Activated B cell treated with CpG ODN at 0.5 μM for 24 hours (primary cell): ENCODE results near the gene KDM2A. TPM values are rescaled to one million over a fixed set of nuclear protein-coding genes. Genes with fewer than 3 reads are reported as not detected.

Experiments
- ATAC-seq: fragments of 200-7000 bp; cut with Tn5 transposase; one replicate; pipeline ENCODE4 v1.10.0; 2021; ENCODE audit warnings: low read depth, mild to moderate bottlenecking, moderate library complexity
- CTCF ChIA-PET: fragments of 350-600 bp; sonication (Branson Sonifier 250); formaldehyde crosslinking; loops from one replicate; lab custom pipeline; 2021; ENCODE audit warnings: antibody characterized with exemption; lab: Charles Lee
- POLR2A ChIA-PET: fragments of 350-600 bp; sonication (Branson Sonifier 250); formaldehyde crosslinking; loops from one replicate; lab custom pipeline; 2021; ENCODE audit warnings: antibody characterized with exemption; lab: Charles Lee
- DNase-seq: peaks from one replicate; pipeline ENCODE4 v3.0.0; 2022
- H3K27ac Mint-ChIP-seq: one replicate; pipeline ENCODE4 v1.8.0; 2020; ENCODE audit warnings: mixed read lengths
- H3K27me3 Mint-ChIP-seq: one replicate; pipeline ENCODE4 v1.8.0; 2021; ENCODE audit warnings: mixed read lengths
- H3K36me3 Mint-ChIP-seq: one replicate; pipeline ENCODE4 v1.8.0; 2021; ENCODE audit warnings: low read depth, mixed read lengths
- H3K4me1 Mint-ChIP-seq: one replicate; pipeline ENCODE4 v1.8.0; 2021; ENCODE audit warnings: mixed read lengths
- H3K4me3 Mint-ChIP-seq: one replicate; pipeline ENCODE4 v1.8.0; 2020; ENCODE audit warnings: mild to moderate bottlenecking, mixed read lengths
- H3K9me3 Mint-ChIP-seq: one replicate; pipeline ENCODE4 v1.8.0; 2020; ENCODE audit warnings: mixed read lengths
- intact Hi-C: fragments of 100-400 bp; cut with micrococcal nuclease; formaldehyde crosslinking; loops from one replicate; pipeline ENCODE4 v1.15.1; 2024
- total RNA-seq: library from RNA; stranded (reverse); gene quantifications from 2 replicates; pipeline ENCODE4 v1.2.3, GENCODE V29; 2022
- TF ChIP-seq, protein P1 (sequence below): fragments of 200-600 bp; IDR thresholded peaks from one replicate; pipeline ENCODE4 v1.8.0; 2022; ENCODE audit warnings: antibody characterized with exemption, mild to moderate bottlenecking

The KDM2A gene
- total RNA-seq, 1 donor from 2014 or later: 160 TPM

DNA sequence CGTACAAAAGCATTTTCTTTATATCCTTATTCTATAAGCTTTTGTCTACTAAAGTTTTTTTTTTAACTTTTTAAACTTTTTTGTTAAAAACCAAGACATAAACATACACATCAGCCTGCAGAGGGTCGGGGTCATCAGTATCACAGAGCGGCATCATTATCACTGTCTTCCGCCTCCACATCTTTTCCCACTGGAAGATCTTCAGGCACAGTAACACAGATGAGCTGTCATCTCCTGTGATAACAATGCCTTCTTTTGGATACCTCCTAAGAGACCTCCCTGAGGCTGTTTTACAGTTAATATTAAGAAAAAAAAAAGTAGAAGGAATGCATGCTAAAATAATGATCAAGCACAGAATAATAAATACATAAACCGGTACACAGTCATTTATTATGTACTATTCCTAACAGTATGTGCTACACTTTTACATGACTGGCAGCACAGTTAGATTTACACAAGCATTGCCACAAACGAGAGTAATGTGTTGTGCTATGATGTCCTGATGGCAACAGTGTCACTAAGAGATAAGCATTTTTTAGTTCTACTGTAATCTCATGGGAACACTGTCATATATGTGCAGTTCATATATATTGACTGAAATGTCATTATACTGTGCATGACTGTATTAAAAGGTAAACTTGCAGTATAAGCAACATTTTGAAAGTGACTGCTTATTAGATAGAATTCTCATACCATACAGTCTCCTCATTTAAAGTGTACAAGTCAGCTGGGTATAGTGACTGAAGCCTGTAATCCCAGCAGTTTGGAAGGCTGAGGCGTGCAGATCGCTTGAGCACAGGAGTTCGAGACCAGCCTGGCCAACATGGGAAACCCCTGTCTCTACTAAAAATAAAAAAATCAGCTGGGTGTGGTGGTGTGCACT is 58.6 kb downstream of the KDM2A start:
- Mint-ChIP-seq H3K36me3 (peaks cover 35% of the 10 kb centered on the region), H3K27me3 (no peaks in the 10 kb centered on the region), H3K4me1 (peaks cover 16% of the 10 kb centered on the region), H3K4me3 (no peak overlapping the region), H3K9me3 (no peaks in the 10 kb centered on the region), H3K27ac (no peak overlapping the region)
- ChIA-PET POLR2A (no interaction called here), CTCF (interaction anchor here (1.5 kb wide), 1 partner anchor 10 kb away, joined by 5 read pairs; no protein-coding TSS in a partner anchor)
- TF ChIP-seq, protein P1, sequence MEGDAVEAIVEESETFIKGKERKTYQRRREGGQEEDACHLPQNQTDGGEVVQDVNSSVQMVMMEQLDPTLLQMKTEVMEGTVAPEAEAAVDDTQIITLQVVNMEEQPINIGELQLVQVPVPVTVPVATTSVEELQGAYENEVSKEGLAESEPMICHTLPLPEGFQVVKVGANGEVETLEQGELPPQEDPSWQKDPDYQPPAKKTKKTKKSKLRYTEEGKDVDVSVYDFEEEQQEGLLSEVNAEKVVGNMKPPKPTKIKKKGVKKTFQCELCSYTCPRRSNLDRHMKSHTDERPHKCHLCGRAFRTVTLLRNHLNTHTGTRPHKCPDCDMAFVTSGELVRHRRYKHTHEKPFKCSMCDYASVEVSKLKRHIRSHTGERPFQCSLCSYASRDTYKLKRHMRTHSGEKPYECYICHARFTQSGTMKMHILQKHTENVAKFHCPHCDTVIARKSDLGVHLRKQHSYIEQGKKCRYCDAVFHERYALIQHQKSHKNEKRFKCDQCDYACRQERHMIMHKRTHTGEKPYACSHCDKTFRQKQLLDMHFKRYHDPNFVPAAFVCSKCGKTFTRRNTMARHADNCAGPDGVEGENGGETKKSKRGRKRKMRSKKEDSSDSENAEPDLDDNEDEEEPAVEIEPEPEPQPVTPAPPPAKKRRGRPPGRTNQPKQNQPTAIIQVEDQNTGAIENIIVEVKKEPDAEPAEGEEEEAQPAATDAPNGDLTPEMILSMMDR: no peak
- no peak for ATAC-seq
- intact Hi-C loops: no loop called here
- no peak for DNase-seq

DNA sequence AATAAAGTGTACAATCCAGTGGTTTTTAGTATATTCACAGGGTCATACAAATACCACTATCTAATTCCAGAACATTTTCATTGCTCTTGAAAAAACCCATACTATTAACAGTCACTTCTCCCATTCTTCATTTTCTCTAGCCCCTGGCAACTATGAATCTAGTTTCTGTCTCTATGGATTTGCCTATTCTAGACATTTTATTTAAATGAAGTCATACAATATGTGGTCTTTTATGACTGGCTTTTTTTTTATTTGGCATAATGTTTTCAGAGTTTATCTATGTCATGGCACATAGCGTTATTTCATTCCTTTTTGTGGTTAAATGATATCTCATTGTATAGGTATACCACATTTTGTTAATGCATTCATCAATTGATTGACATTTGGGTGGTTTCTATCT is 59.4 kb downstream of the KDM2A start:
- DNase-seq: no peak
- Mint-ChIP-seq H3K4me1 (peaks cover 16% of the 10 kb centered on the region), H3K9me3 (no peaks in the 10 kb centered on the region), H3K36me3 (peaks cover 43% of the 10 kb centered on the region), H3K27ac (no peak overlapping the region), H3K4me3 (no peak overlapping the region), H3K27me3 (no peaks in the 10 kb centered on the region)
- POLR2A ChIA-PET: no interaction called here
- ATAC-seq: no peak
- intact Hi-C loops: no loop called here
- TF ChIP-seq, protein P1: no peak
- CTCF ChIA-PET: no interaction called here

DNA sequence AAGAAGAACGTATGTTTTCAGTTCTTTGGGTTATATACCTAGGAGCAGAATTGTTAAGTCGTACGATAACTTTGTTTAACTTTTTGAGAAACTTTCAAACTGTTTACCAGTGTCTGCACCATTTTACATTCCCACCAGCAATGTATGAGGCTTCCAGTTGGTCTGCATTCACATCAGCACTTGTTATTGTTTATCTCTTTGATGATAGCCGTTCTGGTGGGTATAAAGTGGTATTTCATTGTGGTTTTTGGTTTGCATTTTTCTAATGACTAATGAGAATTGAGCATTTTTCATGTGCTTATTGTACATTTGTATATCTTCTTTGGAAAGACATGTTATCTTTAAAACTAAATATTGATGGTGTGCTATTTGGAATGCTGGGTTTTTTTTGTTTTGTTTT is 59.8 kb downstream of the KDM2A start:
- ChIA-PET CTCF (interaction anchor here (1.0 kb wide), 1 partner anchor 136 kb away, joined by 3 read pairs; no protein-coding TSS in a partner anchor), POLR2A (interaction anchor here (0.5 kb wide), 1 partner anchor 14 kb away, joined by 3 read pairs; no protein-coding TSS in a partner anchor)
- Mint-ChIP-seq H3K4me1 (peaks cover 16% of the 10 kb centered on the region), H3K27ac (no peak overlapping the region), H3K4me3 (no peak overlapping the region), H3K9me3 (no peaks in the 10 kb centered on the region), H3K36me3 (peaks cover 47% of the 10 kb centered on the region), H3K27me3 (no peaks in the 10 kb centered on the region)
- TF ChIP-seq, protein P1: no peak
- no peak for DNase-seq
- intact Hi-C loops: no loop called here
- ATAC-seq: no peak

DNA sequence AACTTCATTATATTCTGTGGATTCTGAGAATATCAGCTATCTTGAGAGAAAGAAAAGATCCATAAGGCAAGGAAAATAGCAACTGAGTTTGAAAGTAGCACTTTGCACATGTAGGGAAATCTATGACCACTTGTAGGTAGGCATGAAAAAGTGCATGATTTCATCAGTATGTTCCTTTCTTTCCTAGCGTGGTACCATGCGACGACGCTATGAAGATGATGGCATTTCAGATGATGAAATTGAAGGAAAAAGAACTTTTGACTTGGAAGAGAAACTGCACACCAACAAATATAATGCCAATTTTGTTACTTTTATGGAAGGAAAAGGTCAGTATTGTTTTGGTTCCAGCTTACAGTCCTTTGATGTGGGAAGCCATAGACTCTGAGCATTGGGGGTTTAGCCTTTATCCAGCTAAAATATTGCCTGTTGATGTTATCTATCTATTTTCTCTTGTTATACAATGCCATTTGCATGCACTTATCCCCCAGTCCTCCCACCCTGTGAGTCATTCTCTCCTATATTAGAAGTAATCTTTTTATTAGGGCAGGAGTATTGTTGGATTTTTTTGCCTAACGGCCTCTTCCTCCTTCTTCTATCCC is 60.9 kb downstream of the KDM2A start:
- no peak overlapping the region for H3K4me3 Mint-ChIP-seq
- H3K27me3 Mint-ChIP-seq: no peaks in the 10 kb centered on the region
- CTCF ChIA-PET: interaction anchor here (1.0 kb wide), 1 partner anchor 135 kb away, joined by 3 read pairs; no protein-coding TSS in a partner anchor
- DNase-seq (no peak), ATAC-seq (no peak)
- TF ChIP-seq, protein P1: no peak
- no peaks in the 10 kb centered on the region for H3K9me3 Mint-ChIP-seq
- intact Hi-C loops: no loop called here
- H3K36me3 Mint-ChIP-seq: peaks cover 55% of the 10 kb centered on the region
- POLR2A ChIA-PET: interaction anchor here (0.7 kb wide), 2 partner anchors 152 to 1118 kb away, joined by 4 to 6 read pairs; no protein-coding TSS in a partner anchor
- H3K27ac Mint-ChIP-seq: no peak overlapping the region
- peaks cover 12% of the 10 kb centered on the region for H3K4me1 Mint-ChIP-seq

DNA sequence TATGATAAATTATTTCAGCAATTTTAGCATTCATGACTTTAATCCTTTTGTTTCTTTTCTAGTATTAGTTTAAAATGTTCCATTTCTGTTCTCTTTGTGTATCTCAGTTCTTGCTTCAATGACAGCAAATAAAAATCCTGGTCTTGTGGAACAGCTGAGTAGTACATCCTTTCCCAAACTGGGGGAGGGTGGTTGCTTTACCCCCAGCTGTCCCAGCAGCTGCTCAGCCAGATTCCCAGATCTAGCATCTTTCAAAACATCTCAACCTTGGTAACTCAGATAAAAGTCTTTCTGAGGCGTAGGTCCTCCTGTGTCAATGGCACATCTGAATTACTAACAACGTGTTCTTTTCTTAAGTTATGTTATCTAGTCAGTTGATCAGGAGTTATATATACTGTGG is 75.0 kb downstream of the KDM2A start:
- Mint-ChIP-seq H3K27me3 (no peaks in the 10 kb centered on the region), H3K4me1 (peaks cover 8% of the 10 kb centered on the region), H3K9me3 (no peaks in the 10 kb centered on the region), H3K36me3 (peaks cover 40% of the 10 kb centered on the region), H3K4me3 (no peak overlapping the region), H3K27ac (no peak overlapping the region)
- ChIA-PET POLR2A (no interaction called here), CTCF (no interaction called here)
- intact Hi-C loops: no loop called here
- DNase-seq (no peak), ATAC-seq (no peak)
- TF ChIP-seq, protein P1: no peak
